Urinary bladder (tissue), 4 donors: ENCODE data around the gene CSAG2. TPM values are rescaled to one million over a fixed set of nuclear protein-coding genes. Genes with fewer than 3 reads are reported as not detected.
"Not testable (repeated sequence)": the region's sequence is repeated elsewhere in the genome, so short reads cannot be mapped to it uniquely, and the experiment has no call there.

Experiments used
- DNase-seq: peaks from one replicate; pipeline ENCODE4 v3.0.0-alpha.2; 2015; ENCODE audit errors: extremely low spot score
- H3K27ac ChIP-seq: one replicate; pipeline ENCODE4 v1.5.1; 2013; ENCODE audit warnings: low read depth, mild to moderate bottlenecking, moderate library complexity
- H3K36me3 ChIP-seq: one replicate; pipeline ENCODE4 v1.6.1; 2013; ENCODE audit warnings: mild to moderate bottlenecking, moderate library complexity; ENCODE audit not compliant: insufficient read depth
- H3K4me1 ChIP-seq: one replicate; pipeline ENCODE4 v1.6.1; 2013; ENCODE audit warnings: mild to moderate bottlenecking, moderate library complexity; ENCODE audit not compliant: insufficient read depth
- H3K4me3 ChIP-seq: one replicate; pipeline ENCODE4 v1.5.1; 2013; ENCODE audit warnings: low read depth, low read length
- WGBS: extraction: QIAGEN DNeasy Blood & Tissue Kit; methylation state at CpG from one replicate; pipeline ENCODE4 v1.1.7; 2013; 5-methylcytosine and 5-hydroxymethylcytosine counted together
- polyA plus RNA-seq: library from polyadenylated mRNA; stranded (reverse); fragments of 200-250 nt; gene quantifications from one replicate; pipeline ENCODE4 v1.2.3, GENCODE V29; 2013
- total RNA-seq: library from RNA; depleted of rRNA; stranded (reverse); fragments of >200 nt; gene quantifications from one replicate; pipeline ENCODE4 v1.2.3, GENCODE V29; 2014
- donor health status: healthy with polysubstance abuse.
- donor health status: healthy.

Gene CSAG2
- total and polyA plus RNA-seq, 2 donors = not detected

- H3K4me3 ChIP-seq, H3K4me1 ChIP-seq, H3K36me3 ChIP-seq, H3K27ac ChIP-seq, DNase-seq: not testable (repeated sequence)
- WGBS = no CpG with 5 or more reads among the region's 5 CpGs
Measured at GRCh38 chrX:152713195-152713594, 4.1 kb upstream of the CSAG2 start.

GRCh38 chrX:152706500-152706899 is 2.6 kb downstream of the CSAG2 start:
- not testable (repeated sequence) for DNase-seq, H3K4me1 ChIP-seq, H3K27ac ChIP-seq, H3K36me3 ChIP-seq, H3K4me3 ChIP-seq
- WGBS = 79% methylated on average over 2 of the region's 7 CpGs

GRCh38 chrX:152700390-152700789 is 8.7 kb downstream of the CSAG2 start:
- WGBS = over 99% methylated on average over 4 of the region's 5 CpGs
- H3K4me1 ChIP-seq, DNase-seq, H3K36me3 ChIP-seq, H3K4me3 ChIP-seq, H3K27ac ChIP-seq: not testable (repeated sequence)

- not testable (repeated sequence) for H3K36me3 ChIP-seq, H3K4me3 ChIP-seq, DNase-seq, H3K27ac ChIP-seq, H3K4me1 ChIP-seq
- WGBS = 86% methylated on average over 5 of the region's 34 CpGs
Measured at GRCh38 chrX:152697952-152698931, 10.8 kb downstream of the CSAG2 start, which contains the start of gene MAGEA3. Gene MAGEA3, plus strand, starts transcription at chrX:152698794. Its CDS starts 2,039 bp downstream, at chrX:152700833.

GRCh38 chrX:152681012-152681411 is 28.1 kb downstream of the CSAG2 start:
- not testable (repeated sequence) for H3K4me3 ChIP-seq, H3K27ac ChIP-seq, DNase-seq, H3K4me1 ChIP-seq, H3K36me3 ChIP-seq
- no CpG with 5 or more reads among the region's 3 CpGs for WGBS

- H3K36me3 ChIP-seq, DNase-seq, H3K4me1 ChIP-seq, H3K27ac ChIP-seq, H3K4me3 ChIP-seq: not testable (repeated sequence)
- WGBS = 89% methylated on average over 3 of the region's 3 CpGs
Measured at GRCh38 chrX:152674652-152675051, 34.4 kb downstream of the CSAG2 start.

- WGBS = 80% methylated on average over 2 of the region's 2 CpGs
- Histone ChIP-seq H3K27ac (no peak overlapping the region), H3K4me1 (no peaks in the 10 kb centered on the region), H3K36me3 (no peaks in the 10 kb centered on the region), H3K4me3 (no peak overlapping the region)
- DNase-seq = no peak
Measured at GRCh38 chrX:152674135-152674534, 34.9 kb downstream of the CSAG2 start.

GRCh38 chrX:152663086-152663485 is 46.0 kb downstream of the CSAG2 start:
- Histone ChIP-seq H3K4me3 (no peak overlapping the region), H3K4me1 (no peaks in the 10 kb centered on the region), H3K36me3 (no peaks in the 10 kb centered on the region), H3K27ac (no peak overlapping the region)
- WGBS = 61% methylated on average over 4 of the region's 4 CpGs
- no peak for DNase-seq

- Histone ChIP-seq H3K4me3 (no peak overlapping the region), H3K4me1 (no peaks in the 10 kb centered on the region), H3K36me3 (no peaks in the 10 kb centered on the region), H3K27ac (no peak overlapping the region)
- 48% methylated on average over 2 of the region's 2 CpGs for whole genome bisulfite sequencing
- DNase-seq = no peak
Measured at GRCh38 chrX:152658302-152658701, 50.8 kb downstream of the CSAG2 start.

Other genes with a start within 250 kb of the CSAG2 start
- 1.5 TPM for gene GABRQ, start 71.4 kb downstream of the CSAG2 start, total RNA-seq
- 0.08 TPM for gene GABRQ, start 71.4 kb downstream of the CSAG2 start, polyA plus RNA-seq
- gene MAGEA3, start 10.5 kb downstream of the CSAG2 start, total RNA-seq = not detected
- not detected for gene MAGEA3, start 10.5 kb downstream of the CSAG2 start, polyA plus RNA-seq
- not detected for gene MAGEA2B, start 5.4 kb upstream of the CSAG2 start, total RNA-seq
- not detected for gene MAGEA2B, start 5.4 kb upstream of the CSAG2 start, polyA plus RNA-seq
- not detected for gene CSAG1, start 24.4 kb upstream of the CSAG2 start, total RNA-seq
- not detected for gene CSAG1, start 24.4 kb upstream of the CSAG2 start, polyA plus RNA-seq
- not detected for gene MAGEA12, start 24.5 kb upstream of the CSAG2 start, total RNA-seq
- not detected for gene MAGEA12, start 24.5 kb upstream of the CSAG2 start, polyA plus RNA-seq
- not detected for gene MAGEA2, start 44.6 kb upstream of the CSAG2 start, total RNA-seq
- gene MAGEA2, start 44.6 kb upstream of the CSAG2 start, polyA plus RNA-seq = not detected
- not detected for gene CSAG3, start 49.9 kb upstream of the CSAG2 start, total RNA-seq
- not detected for gene CSAG3, start 49.9 kb upstream of the CSAG2 start, polyA plus RNA-seq
- gene MAGEA6, start 60.4 kb upstream of the CSAG2 start, total RNA-seq = not detected
- gene MAGEA6, start 60.4 kb upstream of the CSAG2 start, polyA plus RNA-seq = not detected
- 38.3 TPM for gene CETN2, start 121.5 kb upstream of the CSAG2 start, total RNA-seq
- gene CETN2, start 121.5 kb upstream of the CSAG2 start, polyA plus RNA-seq = 44.1 TPM
- gene NSDHL, start 121.8 kb upstream of the CSAG2 start, total RNA-seq = 6.2 TPM
- gene NSDHL, start 121.8 kb upstream of the CSAG2 start, polyA plus RNA-seq = 15.5 TPM
- 9.7 TPM for gene ZNF185, start 188.8 kb upstream of the CSAG2 start, total RNA-seq
- gene ZNF185, start 188.8 kb upstream of the CSAG2 start, polyA plus RNA-seq = 5.3 TPM